K562 (cell line): Measurements from ENCODE around the gene CDH1. TPM values are rescaled to one million over a fixed set of nuclear protein-coding genes. Genes with fewer than 3 reads are reported as not detected.

ENCODE experiments used
- ATAC-seq: fragments of 200-7000 bp; cut with Tn5 transposase; 3 replicates; pipeline ENCODE4 v1.9.1; 2020; ENCODE audit warnings: moderate library complexity
- BruUV-seq: library from RNA; stranded (reverse); fragments of 400-500 nt; replicated peaks from 2 replicates; lab custom pipeline; 2021; lab: Mats Ljungman, UMichigan
- CTCF ChIA-PET: fragments of 300-600 bp; formaldehyde crosslinking; extraction: SDS; loops from one replicate; lab custom pipeline; 2021; ENCODE audit warnings: low intra/inter-chr PET ratio; lab: Yijun Ruan, JAX
- POLR2A ChIA-PET: fragments of 300-600, 350-650 bp; sonication (Branson Sonifier 250); formaldehyde crosslinking; extraction: SDS; loops from one replicate; lab custom pipeline; 2021; ENCODE audit warnings: antibody characterized with exemption, inconsistent platforms; lab: Yijun Ruan, JAX
- DNase-seq, 4 experiments: peaks; one replicate each; pipeline versions ENCODE4 v3.0.0 to v3.0.0-alpha.2; 2011 to 2018; ENCODE audit warnings: low spot score in 3 of 4, mixed read lengths in 3 of 4; ENCODE audit errors: extremely low read depth in 1 of 4
- FAIRE-seq: peaks from 2 replicates; lab custom pipeline; 2011; peaks lifted over from hg19 to GRCh38; lab: Jason Lieb, UNC
- H2AFZ ChIP-seq: 2 replicates; pipeline ENCODE4 v1.6.0; 2011; ENCODE audit warnings: low read depth, low read length, control low read depth, inconsistent platforms
- H3K27ac ChIP-seq: fragments of 200-600 bp; 3 replicates; pipeline ENCODE4 v1.8.0; 2011; ENCODE audit warnings: low read depth, mild to moderate bottlenecking, control low read depth, inconsistent platforms, low read length, moderate library complexity, mixed read lengths; ENCODE audit errors: extremely low read depth
- H3K27me3 ChIP-seq, 2 experiments: fragments of 300-600 bp in 1 of 2; 2 replicates in 1 of 2; 3 replicates in 1 of 2; pipeline versions ENCODE4 v1.6.0 to v1.8.0; 2011; ENCODE audit warnings: inconsistent platforms in 2 of 2, low read length in 2 of 2, mild to moderate bottlenecking in 1 of 2, mixed read lengths in 1 of 2, moderate library complexity in 1 of 2; ENCODE audit not compliant: control insufficient read depth in 2 of 2, insufficient read depth in 2 of 2
- H3K36me3 ChIP-seq: fragments of 300-600 bp; 3 replicates; pipeline ENCODE4 v1.8.0; 2011; ENCODE audit warnings: mild to moderate bottlenecking, low read length, inconsistent platforms; ENCODE audit not compliant: control insufficient read depth, insufficient read depth
- H3K4me1 ChIP-seq, 2 experiments: fragments of 200-600 bp in 1 of 2; replicated peaks in 1 of 2; 2 replicates in 1 of 2; 3 replicates in 1 of 2; pipeline versions ENCODE4 v1.5.1 to v1.8.0; 2011; ENCODE audit warnings: inconsistent platforms in 2 of 2, low read length in 2 of 2, mild to moderate bottlenecking in 1 of 2, mixed read lengths in 1 of 2, moderate library complexity in 1 of 2; ENCODE audit not compliant: control insufficient read depth in 2 of 2, insufficient read depth in 2 of 2
- H3K4me2 ChIP-seq: 2 replicates; pipeline ENCODE4 v1.6.1; 2011; ENCODE audit warnings: low read length, control low read depth, inconsistent platforms, mixed read lengths; ENCODE audit not compliant: insufficient read depth
- H3K4me3 ChIP-seq: fragments of 200-600 bp; sonication (generic), shearing (Covaris generic); 2 replicates; pipeline ENCODE4 v1.5.1; 2016; ENCODE audit warnings: control low read depth, inconsistent platforms
- H3K79me2 ChIP-seq: fragments of 200-600 bp; 3 replicates; pipeline ENCODE4 v1.8.0; 2011; ENCODE audit warnings: low read length, inconsistent platforms; ENCODE audit not compliant: control insufficient read depth, insufficient read depth
- H3K9ac ChIP-seq, 2 experiments: 2 replicates each; pipeline versions ENCODE4 v1.6.0 to v1.6.1; 2011; ENCODE audit warnings: low read depth in 2 of 2, low read length in 2 of 2, control low read depth in 1 of 2, inconsistent platforms in 1 of 2, mild to moderate bottlenecking in 1 of 2, mixed read lengths in 1 of 2; ENCODE audit not compliant: insufficient read depth in 1 of 2
- H3K9me1 ChIP-seq: one replicate; pipeline ENCODE4 v1.6.0; 2011; ENCODE audit warnings: inconsistent platforms, mild to moderate bottlenecking, low read length, moderate library complexity; ENCODE audit not compliant: control insufficient read depth, insufficient read depth
- H3K9me3 ChIP-seq: replicated peaks from 2 replicates; pipeline ENCODE4 v1.5.1; 2011; ENCODE audit warnings: low read depth, low read length, inconsistent platforms; ENCODE audit not compliant: control insufficient read depth, insufficient read depth
- H4K20me1 ChIP-seq: replicated peaks from 2 replicates; pipeline ENCODE4 v1.6.1; 2011; ENCODE audit warnings: low read length, inconsistent platforms, mixed read lengths; ENCODE audit not compliant: control insufficient read depth, insufficient read depth
- ATF3 ChIP-seq, 2 experiments: fragments of 450-650 bp in 1 of 2; sonication (generic) in 1 of 2; formaldehyde crosslinking in 1 of 2; IDR thresholded peaks in 1 of 2; conservative IDR thresholded peaks in 1 of 2; 2 replicates each; pipeline versions ENCODE4 v1.6.1 to v1.8.1; 2016 to 2023; ENCODE audit warnings: mild to moderate bottlenecking in 2 of 2, moderate library complexity in 2 of 2, inconsistent platforms in 1 of 2, missing genetic modification reagents in 1 of 2
- ATF7 ChIP-seq: fragments of 450-650 bp; IDR thresholded peaks from 2 replicates; pipeline ENCODE4 v1.7.1; 2014; ENCODE audit warnings: mild to moderate bottlenecking, moderate library complexity
- CBX8 ChIP-seq: fragments of 200-600 bp; sonication (generic); IDR thresholded peaks from 2 replicates; pipeline ENCODE4 v1.6.1; 2012; ENCODE audit warnings: borderline replicate concordance, mixed run types, low read depth, mild to moderate bottlenecking, moderate library complexity, mixed read lengths, low read length, control low read depth, inconsistent platforms; ENCODE audit not compliant: poor library complexity, severe bottlenecking; ENCODE audit errors: extremely low read depth
- CCAR2 ChIP-seq: fragments of 200-400 bp; formaldehyde crosslinking; IDR thresholded peaks from 2 replicates; pipeline ENCODE4 v1.6.1; 2017; ENCODE audit warnings: mild to moderate bottlenecking, low read depth, low read length
- CEBPG ChIP-seq, 3 experiments: fragments of 200-800 bp in 1 of 3; sonication (Bioruptor generic) in 1 of 3; sonication (generic) in 1 of 3; formaldehyde crosslinking in 1 of 3; IDR thresholded peaks in 2 of 3; conservative IDR thresholded peaks in 1 of 3; 2 replicates each; pipeline versions ENCODE4 v1.6.1 to v1.8.0; 2016 to 2022; ENCODE audit warnings: missing compliant biosample characterization in 2 of 3, missing genetic modification characterization in 2 of 3, mild to moderate bottlenecking in 1 of 3, missing genetic modification reagents in 1 of 3
- DEAF1 ChIP-seq: fragments of 450-650 bp; formaldehyde crosslinking; IDR thresholded peaks from 2 replicates; pipeline ENCODE4 v1.4.0; 2020; ENCODE audit warnings: mild to moderate bottlenecking, moderate library complexity
- ETV6 ChIP-seq, 3 experiments: fragments of 150-350 bp in 1 of 3; sonication (generic) in 1 of 3; formaldehyde crosslinking in 1 of 3; IDR thresholded peaks; 2 replicates each; pipeline versions ENCODE4 v1.6.1 to v1.8.0; 2014 to 2022; ENCODE audit warnings: borderline replicate concordance in 2 of 3, low read depth in 2 of 3, antibody characterized with exemption in 1 of 3, low read length in 1 of 3, mild to moderate bottlenecking in 1 of 3, missing genetic modification reagents in 1 of 3
- FIP1L1 ChIP-seq: fragments of 200-400 bp; formaldehyde crosslinking; IDR thresholded peaks from 2 replicates; pipeline ENCODE4 v1.6.1; 2018; ENCODE audit warnings: mild to moderate bottlenecking, low read depth, low read length; ENCODE audit not compliant: poor library complexity, severe bottlenecking
- FOSL1 ChIP-seq: fragments of 200-800 bp; sonication (Bioruptor generic); conservative IDR thresholded peaks from 2 replicates; pipeline ENCODE4 v1.6.1; 2016; ENCODE audit warnings: missing genetic modification characterization, missing compliant biosample characterization
- HMG20B ChIP-seq: fragments of 250-450 bp; sonication (Bioruptor Pico); IDR thresholded peaks from 2 replicates; pipeline ENCODE4 v1.5.0; 2021; ENCODE audit warnings: mild to moderate bottlenecking
- MAFF ChIP-seq: IDR thresholded peaks from 2 replicates; pipeline ENCODE4 v1.6.1; 2012; ENCODE audit warnings: low read length, improper control_type of control experiment
- POLR2G ChIP-seq: fragments of 200-400 bp; formaldehyde crosslinking; IDR thresholded peaks from 2 replicates; pipeline ENCODE4 v1.6.1; 2017; ENCODE audit warnings: low read depth, mild to moderate bottlenecking, antibody characterized with exemption, low read length, moderate library complexity
- RAD21 ChIP-seq, 2 experiments: fragments of 250-450 bp in 1 of 2; fragments of 450-650 bp in 1 of 2; sonication (Bioruptor Pico) in 1 of 2; formaldehyde crosslinking in 1 of 2; IDR thresholded peaks in 1 of 2; conservative IDR thresholded peaks in 1 of 2; 2 replicates each; pipeline versions ENCODE4 v1.4.0 to v1.8.0; 2020 to 2022; ENCODE audit warnings: mild to moderate bottlenecking in 2 of 2, moderate library complexity in 1 of 2
- RBM39 ChIP-seq: fragments of 200-400 bp; formaldehyde crosslinking; optimal IDR thresholded peaks from 2 replicates; pipeline ENCODE3; 2018; ENCODE audit warnings: low read depth, low read length
- ZNF384 ChIP-seq: IDR thresholded peaks from 2 replicates; pipeline ENCODE4 v1.6.1; 2012; ENCODE audit warnings: low read depth, low read length, improper control_type of control experiment
- WGBS: fragments of 100-300 bp; shearing (Covaris generic); methylation state at CpG from one replicate; pipeline ENCODE4 v1.1.6; 2016; ENCODE audit warnings: low coverage, mixed read lengths; ENCODE audit not compliant: insufficient coverage; ENCODE audit errors: missing lambda C conversion rate; 5-methylcytosine and 5-hydroxymethylcytosine counted together
- in situ Hi-C: fragments of 300-500 bp; cut with MboI; formaldehyde crosslinking; loops from 4 replicates; pipeline ENCODE4 v1.15.0; 2018; ENCODE audit warnings: inconsistent platforms, mixed read lengths
- intact Hi-C: fragments of 100-400 bp; cut with micrococcal nuclease; formaldehyde crosslinking; loops from 2 replicates; pipeline ENCODE4 v1.14.2; 2022
- polyA plus RNA-seq, 8 experiments: library from polyadenylated mRNA; depleted of rRNA in 4 of 8; stranded (reverse) in 5 of 8; unstranded in 3 of 8; fragments of >200 nt; fragmentation: Nextera tagmentation in 2 of 8; fragmentation: Illumina TruSeq in 1 of 8; extraction: Ambion mirVana in 2 of 8; extraction: Trizol in 1 of 8; gene quantifications; 2 replicates each; pipeline versions ENCODE4 v1.2.1 to v1.2.3, GENCODE V29; 2011 to 2014; ENCODE audit warnings: inconsistent platforms in 1 of 8, missing spikeins in 1 of 8
- total RNA-seq, 7 experiments: library from RNA; depleted of rRNA in 6 of 7; stranded (reverse); fragments of >200 nt in 6 of 7; fragmentation: Illumina TruSeq in 2 of 7; extraction: Trizol in 2 of 7; gene quantifications; 2 replicates each; pipeline versions ENCODE4 v1.2.1 to v1.2.3, GENCODE V29; 2011 to 2021; ENCODE audit warnings: low replicate concordance in 1 of 7

The CDH1 gene
- total and polyA plus RNA-seq, 9 of the 15 experiments (the other 6 are each of a cell fraction or from before 2014, with no cell fraction given): 0.01 to 0.69 TPM; not detected in 7

GRCh38 chr16:68800257-68800875, 63.3 kb downstream of the CDH1 start (continued):
- TF ChIP-seq DEAF1 (CRISPR knock-in tag): peak; percentile 82
- no peak for TF ChIP-seq CCAR2
- TF ChIP-seq ATF7: 0 out of 2 replicates have a peak, but pooled peaks have one; percentile 27
- 0 out of 2 replicates have a peak, but pooled peaks have one; percentile 8 for TF ChIP-seq MAFF
- TF ChIP-seq HMG20B (CRISPR knock-in tag): no peak
- TF ChIP-seq FIP1L1: no peak
- TF ChIP-seq ETV6 (IDR thresholded peaks at IDR 0.05; ENCODE audit: borderline replicate concordance in 1 of 2, low read depth in 2 of 2, low read length in 1 of 2): no peak
- TF ChIP-seq ETV6 (CRISPR knock-in tag; IDR thresholded peaks at IDR 0.05; ENCODE audit: borderline replicate concordance): no peak
- TF ChIP-seq, all 486 proteins: peak for 16

GRCh38 chr16:68802190-68802589, 65.1 kb downstream of the CDH1 start:
- intact Hi-C loops (loop anchor here (10.0 kb wide), 1 partner anchor 207 kb away; no protein-coding TSS in a partner anchor), in situ Hi-C loops (loop anchor here (5.0 kb wide), 1 partner anchor 95 kb away; no protein-coding TSS in a partner anchor)
- H3K9ac ChIP-seq: no peak overlapping the region
- 16% methylated on average over 7 of the region's 7 CpGs for WGBS
- peaks cover 2 to 18% of the 10 kb centered on the region in 2 experiments; a peak in 2 of 5 replicates for H3K27me3 ChIP-seq
- no peak for FAIRE-seq
- H3K9me3 ChIP-seq: no peaks in the 10 kb centered on the region
- H3K4me2 ChIP-seq: no peak overlapping the region
- H3K79me2 ChIP-seq: no peaks in the 10 kb centered on the region
- no peaks in the 10 kb centered on the region for H3K36me3 ChIP-seq
- no peaks in the 10 kb centered on the region; a peak in 1 of 5 replicates for H3K4me1 ChIP-seq
- no peak for ATAC-seq
- H3K27ac ChIP-seq: no peak overlapping the region
- no TSS peak for BruUV-seq
- peaks cover 3% of the 10 kb centered on the region; the same call in 1 of the 2 replicates for H4K20me1 ChIP-seq
- H2AFZ ChIP-seq: no peak overlapping the region
- POLR2A ChIA-PET: interaction anchor here (1.0 kb wide), 1 partner anchor 9 kb away, joined by 3 read pairs; no protein-coding TSS in a partner anchor
- H3K4me3 ChIP-seq: no peak overlapping the region
- DNase-seq: no peak
- no peaks in the 10 kb centered on the region for H3K9me1 ChIP-seq
- CTCF ChIA-PET: interaction anchor here (0.7 to 4.7 kb wide), 2 partner anchors 9 to 97 kb away, joined by 4 to 60 read pairs; no protein-coding TSS in a partner anchor
- TF ChIP-seq CBX8: no peak
- TF ChIP-seq POLR2G: no peak
- 0 out of 2 replicates have a peak, but pooled peaks have one; percentile 20 for TF ChIP-seq ZNF384
- TF ChIP-seq RAD21 (CRISPR knock-in tag; conservative IDR thresholded peaks at IDR 0.05 in 1 of 2, IDR thresholded peaks at IDR 0.05 in 1 of 2): no peak
- TF ChIP-seq ATF7: peak; percentile 79
- TF ChIP-seq FOSL1: peak; percentile 25; the same call in 1 of the 2 replicates
- TF ChIP-seq ATF3 (IDR thresholded peaks at IDR 0.05): peak; percentile 60; the same call in 1 of the 2 replicates
- TF ChIP-seq ATF3 (CRISPR knock-in tag; conservative IDR thresholded peaks at IDR 0.05): no peak
- TF ChIP-seq CEBPG (CRISPR knock-in tag; IDR thresholded peaks at IDR 0.05): no peak
- TF ChIP-seq CEBPG (tag; conservative IDR thresholded peaks at IDR 0.05 in 1 of 2, IDR thresholded peaks at IDR 0.05 in 1 of 2): peak in 1 of 2 experiments; percentile 32; a peak in 1 of 4 replicates
- no peak for TF ChIP-seq RBM39
